Activated T-helper 1 cell treated with anti-CD3 and anti-CD28 coated beads, Interleukin-12 subunit alpha, Interleukin-12 subunit beta, Interleukin-2, Interleukin-4 antibody, amounts not matched to agents 30 ng/mL and 10 ng/mL and 1 ng/mL, durations not matched to agents 14 hours and 24 hours and 36 hours (primary cell): ENCODE measurements around the gene ZNF121. TPM values are rescaled to one million over a fixed set of nuclear protein-coding genes. Genes with fewer than 3 reads are reported as not detected.
A peak's percentile ranks its signal among the peaks of the same experiment; 100 is the strongest.
"Not testable (repeated sequence)": the region's sequence is repeated elsewhere in the genome, so short reads cannot be mapped to it uniquely, and the experiment has no call there.

ENCODE experiments used
- DNase-seq: peaks from one replicate; pipeline ENCODE4 v3.0.0; 2021; ENCODE audit warnings: low spot score
- H3K27ac Mint-ChIP-seq: one replicate; pipeline ENCODE4 v1.8.0; 2021; ENCODE audit warnings: mild to moderate bottlenecking, mixed read lengths
- H3K27me3 Mint-ChIP-seq: one replicate; pipeline ENCODE4 v1.8.0; 2022; ENCODE audit warnings: mild to moderate bottlenecking, moderate library complexity, mixed read lengths; ENCODE audit not compliant: insufficient read depth
- H3K36me3 Mint-ChIP-seq: one replicate; pipeline ENCODE4 v1.8.0; 2021; ENCODE audit warnings: low read depth, mixed read lengths
- H3K4me1 Mint-ChIP-seq: one replicate; pipeline ENCODE4 v1.8.0; 2021; ENCODE audit warnings: low read depth, mixed read lengths
- H3K4me3 Mint-ChIP-seq: one replicate; pipeline ENCODE4 v1.8.0; 2021; ENCODE audit warnings: mild to moderate bottlenecking, moderate library complexity, mixed read lengths
- H3K9me3 Mint-ChIP-seq: one replicate; pipeline ENCODE4 v1.8.0; 2021; ENCODE audit warnings: mixed read lengths
- intact Hi-C: fragments of 100-400 bp; cut with micrococcal nuclease; formaldehyde crosslinking; loops from one replicate; pipeline ENCODE4 v1.15.1; 2024
- total RNA-seq: library from RNA; stranded (reverse); gene quantifications from 2 replicates; pipeline ENCODE4 v1.2.3, GENCODE V29; 2022

Gene ZNF121
- total RNA-seq, 1 donor from 2014 or later: 63.4 TPM

GRCh38 chr19:9570255-9570654 is 14.0 kb downstream of the ZNF121 start:
- peaks cover 72% of the 10 kb centered on the region for H3K9me3 Mint-ChIP-seq

GRCh38 chr19:9566729-9567128 is 17.6 kb downstream of the ZNF121 start:
- Mint-ChIP-seq H3K36me3 (peaks cover 86% of the 10 kb centered on the region), H3K27ac (no peak overlapping the region), H3K4me3 (no peak overlapping the region), H3K9me3 (peaks cover 68% of the 10 kb centered on the region), H3K4me1 (no peaks in the 10 kb centered on the region), H3K27me3 (no peaks in the 10 kb centered on the region)
- no peak for DNase-seq
- intact Hi-C loops: no loop called here

More at GRCh38 chr19:9570255-9570654, 14.0 kb downstream of the ZNF121 start:
- intact Hi-C loops: no loop called here
- no peak overlapping the region for H3K4me3 Mint-ChIP-seq
- no peaks in the 10 kb centered on the region for H3K4me1 Mint-ChIP-seq
- H3K27ac Mint-ChIP-seq: no peak overlapping the region
- DNase-seq: no peak
- H3K36me3 Mint-ChIP-seq: peaks cover 84% of the 10 kb centered on the region
- H3K27me3 Mint-ChIP-seq: no peaks in the 10 kb centered on the region

GRCh38 chr19:9565900-9566705 is 18.2 kb downstream of the ZNF121 start:
- DNase-seq: no peak
- Mint-ChIP-seq H3K36me3 (peaks cover 85% of the 10 kb centered on the region), H3K4me1 (no peaks in the 10 kb centered on the region), H3K27me3 (no peaks in the 10 kb centered on the region), H3K9me3 (peaks cover 62% of the 10 kb centered on the region), H3K4me3 (no peak overlapping the region), H3K27ac (no peak overlapping the region)
- intact Hi-C loops: no loop called here

GRCh38 chr19:9552536-9553274 is 31.6 kb downstream of the ZNF121 start:
- intact Hi-C loops: no loop called here
- Mint-ChIP-seq H3K4me3 (no peak overlapping the region), H3K36me3 (peaks cover 4% of the 10 kb centered on the region), H3K4me1 (no peaks in the 10 kb centered on the region), H3K27ac (no peak overlapping the region), H3K9me3 (peaks cover 50% of the 10 kb centered on the region), H3K27me3 (no peaks in the 10 kb centered on the region)
- DNase-seq: no peak

- peaks cover 28% of the 10 kb centered on the region for H3K9me3 Mint-ChIP-seq
- peaks cover 2% of the 10 kb centered on the region for H3K36me3 Mint-ChIP-seq
- H3K4me1 Mint-ChIP-seq: no peaks in the 10 kb centered on the region
- intact Hi-C loops: no loop called here
- H3K27me3 Mint-ChIP-seq: no peaks in the 10 kb centered on the region
- no peak overlapping the region for H3K27ac Mint-ChIP-seq
- no peak for DNase-seq
- no peak overlapping the region for H3K4me3 Mint-ChIP-seq
These were observed 36.4 kb downstream of the ZNF121 start for GRCh38 chr19:9547870-9548269.

- DNase-seq, H3K27ac Mint-ChIP-seq, H3K4me1 Mint-ChIP-seq, H3K4me3 Mint-ChIP-seq, intact Hi-C loops, H3K27me3 Mint-ChIP-seq: not testable (repeated sequence)
- peaks cover 28% of the 10 kb centered on the region for H3K9me3 Mint-ChIP-seq
- peaks cover 16% of the 10 kb centered on the region for H3K36me3 Mint-ChIP-seq
These were observed 43.0 kb downstream of the ZNF121 start for GRCh38 chr19:9541281-9541680.

GRCh38 chr19:9539921-9540320 is 44.4 kb downstream of the ZNF121 start:
- H3K27ac Mint-ChIP-seq: peak overlapping the region; percentile 40
- not testable (repeated sequence) for H3K4me1 Mint-ChIP-seq, DNase-seq, H3K27me3 Mint-ChIP-seq
- H3K36me3 Mint-ChIP-seq: peaks cover 30% of the 10 kb centered on the region
- intact Hi-C loops: loop anchor here (5.0 kb wide), 2 partner anchors 82 to 257 kb away; partner anchors contain the start of gene ZNF561
- peaks cover 37% of the 10 kb centered on the region for H3K9me3 Mint-ChIP-seq
- H3K4me3 Mint-ChIP-seq: peak overlapping the region; percentile 74

GRCh38 chr19:9539201-9539600 is 45.1 kb downstream of the ZNF121 start:
- H3K4me3 Mint-ChIP-seq: peak overlapping the region; percentile 97
- H3K27ac Mint-ChIP-seq, DNase-seq, H3K27me3 Mint-ChIP-seq, H3K4me1 Mint-ChIP-seq: not testable (repeated sequence)
- H3K9me3 Mint-ChIP-seq: peaks cover 42% of the 10 kb centered on the region
- peaks cover 36% of the 10 kb centered on the region for H3K36me3 Mint-ChIP-seq
- intact Hi-C loops: loop anchor here (5.0 kb wide), 2 partner anchors 83 to 258 kb away; partner anchors contain the start of gene ZNF561

GRCh38 chr19:9538183-9539058 is 45.9 kb downstream of the ZNF121 start, which contains the start of gene ZNF426:
TSS of gene ZNF426 (minus strand) at chr19:9538645. CDS start at chr19:9536232, 2,413 bp downstream.
- Mint-ChIP-seq H3K4me1 (peaks cover 5% of the 10 kb centered on the region), H3K4me3 (peak within 1 kb of the TSS; percentile 97), H3K27ac (peak within 1 kb of the TSS; percentile 98), H3K36me3 (peaks cover 44% of the 10 kb centered on the region), H3K27me3 (no peaks in the 10 kb centered on the region), H3K9me3 (peaks cover 50% of the 10 kb centered on the region)
- intact Hi-C loops: loop anchor here (1.0 to 5.0 kb wide), 7 partner anchors 46 to 402 kb away; partner anchors contain the start of genes ZNF121, ZNF266, ZNF561 and ZNF699
- peak; percentile 76 for DNase-seq

GRCh38 chr19:9535934-9536333 is 48.4 kb downstream of the ZNF121 start:
- intact Hi-C loops: loop anchor here (5.0 kb wide), 2 partner anchors 86 to 261 kb away; partner anchors contain the start of gene ZNF561

GRCh38 chr19:9531933-9532332 is 52.4 kb downstream of the ZNF121 start:
- Mint-ChIP-seq H3K4me3 (no peak overlapping the region), H3K27me3 (no peaks in the 10 kb centered on the region), H3K36me3 (peaks cover 77% of the 10 kb centered on the region), H3K9me3 (peaks cover 75% of the 10 kb centered on the region), H3K4me1 (no peaks in the 10 kb centered on the region), H3K27ac (no peak overlapping the region)
- no peak for DNase-seq
- intact Hi-C loops: no loop called here

More at GRCh38 chr19:9535934-9536333, 48.4 kb downstream of the ZNF121 start:
- H3K36me3 Mint-ChIP-seq: peaks cover 64% of the 10 kb centered on the region
- peaks cover 62% of the 10 kb centered on the region for H3K9me3 Mint-ChIP-seq
- H3K27me3 Mint-ChIP-seq: no peaks in the 10 kb centered on the region
- DNase-seq: no peak
- H3K4me3 Mint-ChIP-seq: peak overlapping the region; percentile 47
- H3K27ac Mint-ChIP-seq: no peak overlapping the region
- peaks cover 5% of the 10 kb centered on the region for H3K4me1 Mint-ChIP-seq

GRCh38 chr19:9528757-9529336 is 55.5 kb downstream of the ZNF121 start:
- H3K36me3 Mint-ChIP-seq: peaks cover 67% of the 10 kb centered on the region
- H3K4me3 Mint-ChIP-seq: no peak overlapping the region
- H3K9me3 Mint-ChIP-seq: peaks cover 83% of the 10 kb centered on the region
- no peak overlapping the region for H3K27ac Mint-ChIP-seq
- H3K4me1 Mint-ChIP-seq: no peaks in the 10 kb centered on the region
- intact Hi-C loops: no loop called here
- DNase-seq: no peak
- H3K27me3 Mint-ChIP-seq: no peaks in the 10 kb centered on the region
